Gastrocnemius medialis (tissue), 4 donors: ENCODE measurements around the gene PLCB3.

Experiments
- POLR2A ChIP-seq, 2 donors: fragments of 450-650 bp; IDR thresholded peaks; one replicate each; pipeline ENCODE4 v1.6.1; 2017; ENCODE audit warnings: antibody characterized with exemption in 2 of 2, mild to moderate bottlenecking in 2 of 2, moderate library complexity in 2 of 2
- TF ChIP-seq, protein P1 (sequence below), 5 experiments: fragments of 450-650 bp in 3 of 5; fragments of 200-600 bp in 2 of 5; sonication (generic) in 2 of 5; IDR thresholded peaks in 4 of 5; conservative IDR thresholded peaks in 1 of 5; 1 replicate in 4 of 5; 2 replicates in 1 of 5; pipeline ENCODE4 v1.5.1; 2016 to 2019; ENCODE audit warnings: antibody characterized with exemption in 5 of 5, mild to moderate bottlenecking in 3 of 5, moderate library complexity in 3 of 5

DNA sequence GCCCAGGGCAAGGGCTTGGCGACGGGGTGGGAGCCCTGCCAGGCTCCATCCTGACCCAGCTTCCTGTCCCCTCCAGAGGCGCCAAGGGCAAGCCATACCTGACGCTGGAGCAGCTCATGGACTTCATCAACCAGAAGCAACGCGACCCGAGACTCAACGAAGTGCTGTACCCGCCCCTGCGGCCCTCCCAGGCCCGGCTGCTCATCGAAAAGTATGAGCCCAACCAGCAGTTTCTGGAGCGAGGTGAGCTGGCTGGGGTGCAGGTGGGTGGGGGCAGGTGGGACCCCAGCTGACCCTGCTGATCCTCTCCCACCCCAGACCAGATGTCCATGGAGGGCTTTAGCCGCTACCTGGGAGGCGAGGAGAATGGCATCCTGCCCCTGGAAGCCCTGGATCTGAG lies 5.0 kb downstream of the PLCB3 start:
- TF ChIP-seq, protein P1, sequence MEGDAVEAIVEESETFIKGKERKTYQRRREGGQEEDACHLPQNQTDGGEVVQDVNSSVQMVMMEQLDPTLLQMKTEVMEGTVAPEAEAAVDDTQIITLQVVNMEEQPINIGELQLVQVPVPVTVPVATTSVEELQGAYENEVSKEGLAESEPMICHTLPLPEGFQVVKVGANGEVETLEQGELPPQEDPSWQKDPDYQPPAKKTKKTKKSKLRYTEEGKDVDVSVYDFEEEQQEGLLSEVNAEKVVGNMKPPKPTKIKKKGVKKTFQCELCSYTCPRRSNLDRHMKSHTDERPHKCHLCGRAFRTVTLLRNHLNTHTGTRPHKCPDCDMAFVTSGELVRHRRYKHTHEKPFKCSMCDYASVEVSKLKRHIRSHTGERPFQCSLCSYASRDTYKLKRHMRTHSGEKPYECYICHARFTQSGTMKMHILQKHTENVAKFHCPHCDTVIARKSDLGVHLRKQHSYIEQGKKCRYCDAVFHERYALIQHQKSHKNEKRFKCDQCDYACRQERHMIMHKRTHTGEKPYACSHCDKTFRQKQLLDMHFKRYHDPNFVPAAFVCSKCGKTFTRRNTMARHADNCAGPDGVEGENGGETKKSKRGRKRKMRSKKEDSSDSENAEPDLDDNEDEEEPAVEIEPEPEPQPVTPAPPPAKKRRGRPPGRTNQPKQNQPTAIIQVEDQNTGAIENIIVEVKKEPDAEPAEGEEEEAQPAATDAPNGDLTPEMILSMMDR (IDR thresholded peaks at IDR 0.05 in 4 of 5, conservative IDR thresholded peaks at IDR 0.05 in 1 of 5): no peak
- no peak for TF ChIP-seq POLR2A (IDR thresholded peaks at IDR 0.05)
